SK-N-SH treated with all-trans-retinoic acid at 6 μM for 48 hours (cell line): ENCODE measurements around the gene ZNF705A.

Source experiments
- GLIS3 ChIP-seq: fragments of 250-450 bp; sonication (Bioruptor Pico); IDR thresholded peaks from 2 replicates; pipeline ENCODE4 v1.5.0; 2020; ENCODE audit warnings: mild to moderate bottlenecking, moderate library complexity
- OSR1 ChIP-seq: fragments of 250-450 bp; sonication (Bioruptor Pico); IDR thresholded peaks from 2 replicates; pipeline ENCODE4 v1.8.0; 2022; ENCODE audit warnings: moderate library complexity, mild to moderate bottlenecking, inconsistent platforms
- TF ChIP-seq, protein P1 (sequence below): fragments of 250-450 bp; sonication (Bioruptor Pico); IDR thresholded peaks from 2 replicates; pipeline ENCODE4 v1.8.0; 2020; ENCODE audit warnings: mild to moderate bottlenecking, moderate library complexity, borderline replicate concordance

- TF ChIP-seq, protein P1, sequence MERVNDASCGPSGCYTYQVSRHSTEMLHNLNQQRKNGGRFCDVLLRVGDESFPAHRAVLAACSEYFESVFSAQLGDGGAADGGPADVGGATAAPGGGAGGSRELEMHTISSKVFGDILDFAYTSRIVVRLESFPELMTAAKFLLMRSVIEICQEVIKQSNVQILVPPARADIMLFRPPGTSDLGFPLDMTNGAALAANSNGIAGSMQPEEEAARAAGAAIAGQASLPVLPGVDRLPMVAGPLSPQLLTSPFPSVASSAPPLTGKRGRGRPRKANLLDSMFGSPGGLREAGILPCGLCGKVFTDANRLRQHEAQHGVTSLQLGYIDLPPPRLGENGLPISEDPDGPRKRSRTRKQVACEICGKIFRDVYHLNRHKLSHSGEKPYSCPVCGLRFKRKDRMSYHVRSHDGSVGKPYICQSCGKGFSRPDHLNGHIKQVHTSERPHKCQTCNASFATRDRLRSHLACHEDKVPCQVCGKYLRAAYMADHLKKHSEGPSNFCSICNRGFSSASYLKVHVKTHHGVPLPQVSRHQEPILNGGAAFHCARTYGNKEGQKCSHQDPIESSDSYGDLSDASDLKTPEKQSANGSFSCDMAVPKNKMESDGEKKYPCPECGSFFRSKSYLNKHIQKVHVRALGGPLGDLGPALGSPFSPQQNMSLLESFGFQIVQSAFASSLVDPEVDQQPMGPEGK (CRISPR knock-in tag): no peak
- no peak for TF ChIP-seq GLIS3
- no peak for TF ChIP-seq OSR1 (CRISPR knock-in tag)
Observed at GRCh38 chr12:8156416-8156815, 399 bp upstream of the ZNF705A start.
